SH-SY5Y (cell line): ENCODE data around the gene CEP97.

Experiments used
- GATA2 ChIP-seq: IDR thresholded peaks from 2 replicates; pipeline ENCODE4 v1.6.1; 2011; ENCODE audit warnings: mild to moderate bottlenecking, low read depth, low read length
- GATA3 ChIP-seq: IDR thresholded peaks from 2 replicates; pipeline ENCODE4 v1.6.1; 2011; ENCODE audit warnings: low read depth, mild to moderate bottlenecking, low read length, moderate library complexity

DNA sequence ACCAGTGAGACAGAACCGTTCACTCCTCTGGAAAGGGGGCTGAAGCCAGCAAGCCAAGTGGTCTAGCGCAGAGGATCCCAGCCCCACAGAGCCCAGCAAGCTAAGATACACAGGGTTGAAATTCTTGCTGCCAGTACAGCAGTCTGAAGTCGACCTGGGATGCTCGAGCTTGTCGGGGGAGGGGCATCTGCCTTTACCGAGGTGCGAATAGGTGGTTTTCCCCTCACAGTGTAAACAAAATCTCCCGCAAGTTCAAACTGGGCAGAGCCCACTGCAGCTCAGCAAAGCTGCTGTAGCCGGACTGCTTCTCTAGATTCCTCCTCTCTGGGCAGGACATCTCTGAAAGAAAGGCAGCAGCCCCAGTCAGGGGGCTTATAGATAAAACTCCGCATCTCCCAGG is 11.4 kb downstream of the CEP97 start:
- TF ChIP-seq GATA2 (no peak), GATA3 (no peak)
